Natural killer cell (primary cell): ENCODE measurements around the gene GPNMB. TPM values are rescaled to one million over a fixed set of nuclear protein-coding genes. Genes with fewer than 3 reads are reported as not detected.

Source experiments
- ATAC-seq, 3 donors: fragments of 150-1000 bp in 2 of 3; fragments of 200-7000 bp in 1 of 3; cut with Tn5 transposase; 1 replicate in 1 of 3; 2 replicates in 2 of 3; pipeline ENCODE4 v1.10.0; 2021; ENCODE audit warnings: mild to moderate bottlenecking in 2 of 3, moderate library complexity in 2 of 3
- DNase-seq, 2 donors: peaks; one replicate each; pipeline versions ENCODE4 v3.0.0 to v3.0.0-alpha.2; 2013 to 2021; ENCODE audit warnings: mixed read lengths in 1 of 2
- H3K27ac ChIP-seq: one replicate; pipeline ENCODE4 v1.5.1; 2013; ENCODE audit warnings: mild to moderate bottlenecking, low read length
- H3K27me3 ChIP-seq: one replicate; pipeline ENCODE4 v1.6.1; 2013; ENCODE audit warnings: low read length; ENCODE audit not compliant: control insufficient read depth, insufficient read depth
- H3K36me3 ChIP-seq: one replicate; pipeline ENCODE4 v1.6.1; 2013; ENCODE audit warnings: low read length; ENCODE audit not compliant: control insufficient read depth, insufficient read depth
- H3K4me1 ChIP-seq: one replicate; pipeline ENCODE4 v1.6.1; 2013; ENCODE audit warnings: low read length; ENCODE audit not compliant: control insufficient read depth, insufficient read depth
- H3K4me3 ChIP-seq: one replicate; pipeline ENCODE4 v1.5.1; 2013; ENCODE audit warnings: low read length
- H3K9me3 ChIP-seq: one replicate; pipeline ENCODE4 v1.6.1; 2013; ENCODE audit warnings: low read length; ENCODE audit not compliant: control insufficient read depth, insufficient read depth
- H3K27ac Mint-ChIP-seq, 2 donors: one replicate each; pipeline ENCODE4 v1.8.0; 2022; ENCODE audit warnings: mild to moderate bottlenecking in 2 of 2, mixed read lengths in 2 of 2, moderate library complexity in 1 of 2
- H3K27me3 Mint-ChIP-seq, 2 donors: one replicate each; pipeline ENCODE4 v1.8.0; 2022; ENCODE audit warnings: low read depth in 2 of 2, mixed read lengths in 2 of 2
- H3K36me3 Mint-ChIP-seq: one replicate; pipeline ENCODE4 v1.8.0; 2022; ENCODE audit warnings: mixed read lengths
- H3K4me1 Mint-ChIP-seq, 2 donors: one replicate each; pipeline ENCODE4 v1.8.0; 2022; ENCODE audit warnings: mixed read lengths in 2 of 2
- H3K4me3 Mint-ChIP-seq: one replicate; pipeline ENCODE4 v1.8.0; 2022; ENCODE audit warnings: mild to moderate bottlenecking, moderate library complexity, mixed read lengths
- H3K9me3 Mint-ChIP-seq, 2 donors: one replicate each; pipeline ENCODE4 v1.8.0; 2022; ENCODE audit warnings: mixed read lengths in 2 of 2
- WGBS: methylation state at CpG from one replicate; pipeline ENCODE4 v1.1.7; 2013; ENCODE audit warnings: missing lambda C conversion rate; ENCODE audit not compliant: insufficient coverage; 5-methylcytosine and 5-hydroxymethylcytosine counted together
- intact Hi-C: fragments of 100-400 bp; cut with micrococcal nuclease; formaldehyde crosslinking; loops from one replicate; pipeline ENCODE4 v1.14.2; 2022
- total RNA-seq, 4 donors: library from RNA; stranded (reverse); fragments of 120-200 nt in 1 of 4; gene quantifications; one replicate each; pipeline versions ENCODE4 v1.2.3 to v1.2.4, GENCODE V29; 2013 to 2022
- TF ChIP-seq, protein P1 (sequence below): fragments of 200-600 bp; IDR thresholded peaks from one replicate; pipeline ENCODE4 v1.8.0; 2022; ENCODE audit warnings: antibody characterized with exemption

The GPNMB gene
- total RNA-seq, 3 donors from 2014 or later (not counting 1 experiment from before 2014, with no cell fraction given): not detected

DNA sequence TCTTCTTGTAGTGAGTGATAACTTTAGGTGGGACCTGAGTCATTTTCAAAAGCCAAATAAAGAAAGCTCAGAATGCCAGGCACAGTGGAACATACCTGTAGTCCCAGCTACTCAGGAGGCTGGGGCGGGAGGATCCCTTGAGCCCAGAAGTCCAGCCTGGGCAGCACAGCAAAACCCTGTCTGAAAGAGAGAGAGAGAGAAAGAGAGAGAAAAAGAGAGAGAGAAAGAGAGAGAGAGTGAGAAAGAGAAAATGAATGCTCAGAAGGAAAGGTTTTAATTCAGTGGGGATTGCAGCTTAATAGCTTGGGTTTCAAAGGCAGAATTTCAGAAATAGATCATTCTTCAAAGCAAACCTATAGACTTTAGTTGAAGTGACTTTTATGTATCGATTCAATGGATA lies 25.7 kb downstream of the GPNMB start:
- Mint-ChIP-seq H3K9me3 (no peaks in the 10 kb centered on the region), H3K4me1 (peaks cover 9 to 10% of the 10 kb centered on the region in 2 donors), H3K4me3 (no peak overlapping the region), H3K36me3 (no peaks in the 10 kb centered on the region), H3K27me3 (peaks cover 7 to 17% of the 10 kb centered on the region in 2 donors), H3K27ac (no peak overlapping the region)
- DNase-seq (no peak), ATAC-seq (no peak)
- intact Hi-C loops: loop anchor here (5.0 to 10.0 kb wide), 2 partner anchors 190 to 253 kb away; no protein-coding TSS in a partner anchor
- TF ChIP-seq, protein P1, sequence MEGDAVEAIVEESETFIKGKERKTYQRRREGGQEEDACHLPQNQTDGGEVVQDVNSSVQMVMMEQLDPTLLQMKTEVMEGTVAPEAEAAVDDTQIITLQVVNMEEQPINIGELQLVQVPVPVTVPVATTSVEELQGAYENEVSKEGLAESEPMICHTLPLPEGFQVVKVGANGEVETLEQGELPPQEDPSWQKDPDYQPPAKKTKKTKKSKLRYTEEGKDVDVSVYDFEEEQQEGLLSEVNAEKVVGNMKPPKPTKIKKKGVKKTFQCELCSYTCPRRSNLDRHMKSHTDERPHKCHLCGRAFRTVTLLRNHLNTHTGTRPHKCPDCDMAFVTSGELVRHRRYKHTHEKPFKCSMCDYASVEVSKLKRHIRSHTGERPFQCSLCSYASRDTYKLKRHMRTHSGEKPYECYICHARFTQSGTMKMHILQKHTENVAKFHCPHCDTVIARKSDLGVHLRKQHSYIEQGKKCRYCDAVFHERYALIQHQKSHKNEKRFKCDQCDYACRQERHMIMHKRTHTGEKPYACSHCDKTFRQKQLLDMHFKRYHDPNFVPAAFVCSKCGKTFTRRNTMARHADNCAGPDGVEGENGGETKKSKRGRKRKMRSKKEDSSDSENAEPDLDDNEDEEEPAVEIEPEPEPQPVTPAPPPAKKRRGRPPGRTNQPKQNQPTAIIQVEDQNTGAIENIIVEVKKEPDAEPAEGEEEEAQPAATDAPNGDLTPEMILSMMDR: no peak
- 95% methylated on average over 2 of the region's 2 CpGs for WGBS
- H3K4me1 ChIP-seq: peaks cover 7% of the 10 kb centered on the region
- H3K27me3 ChIP-seq: no peaks in the 10 kb centered on the region
- no peaks in the 10 kb centered on the region for H3K9me3 ChIP-seq
- H3K36me3 ChIP-seq: no peaks in the 10 kb centered on the region
- H3K4me3 ChIP-seq: no peak overlapping the region
- H3K27ac ChIP-seq: no peak overlapping the region

DNA sequence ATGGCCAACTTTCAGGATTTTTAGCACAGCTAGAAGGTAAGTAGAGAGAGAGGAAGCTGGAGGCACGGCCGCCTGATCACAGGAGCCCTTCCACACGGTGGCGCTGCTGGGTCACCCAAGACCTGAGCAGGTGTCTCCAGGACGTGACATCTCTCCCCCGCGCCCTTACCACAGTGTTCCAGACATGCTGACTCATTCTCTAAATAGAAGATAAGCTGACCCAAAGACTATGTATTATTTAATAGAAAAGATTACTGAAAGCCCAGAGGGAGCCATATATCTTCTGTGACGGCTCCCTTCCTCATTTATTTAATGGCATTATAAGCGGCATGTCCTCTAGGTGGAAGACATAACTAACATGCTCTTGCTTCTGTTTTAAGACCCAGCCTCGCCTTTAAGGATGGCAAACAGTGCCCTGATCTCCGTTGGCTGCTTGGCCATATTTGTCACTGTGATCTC lies 26.6 kb downstream of the GPNMB start:
- peaks cover 9 to 10% of the 10 kb centered on the region in 2 donors for H3K4me1 Mint-ChIP-seq
- no peaks in the 10 kb centered on the region for H3K36me3 Mint-ChIP-seq
- peak; percentile 77 to 93 for DNase-seq
- peak overlapping the region; percentile 55 for H3K4me3 Mint-ChIP-seq
- WGBS: 1% methylated on average over 10 of the region's 11 CpGs
- TF ChIP-seq, protein P1: peak; percentile 87
- H3K27me3 Mint-ChIP-seq: peaks cover 7 to 17% of the 10 kb centered on the region in 2 donors
- intact Hi-C loops: loop anchor here (1.0 to 10.0 kb wide), 3 partner anchors 189 to 439 kb away; no protein-coding TSS in a partner anchor
- no peak overlapping the region for H3K4me3 ChIP-seq
- peak; percentile 95 to 98 (median 97) for ATAC-seq
- no peak overlapping the region for H3K27ac ChIP-seq
- peaks cover 7% of the 10 kb centered on the region for H3K4me1 ChIP-seq
- no peaks in the 10 kb centered on the region for H3K27me3 ChIP-seq
- no peaks in the 10 kb centered on the region for H3K36me3 ChIP-seq
- H3K9me3 ChIP-seq: no peaks in the 10 kb centered on the region
- no peaks in the 10 kb centered on the region for H3K9me3 Mint-ChIP-seq
- H3K27ac Mint-ChIP-seq: peak overlapping the region in 1 of 2 donors; percentile 7

DNA sequence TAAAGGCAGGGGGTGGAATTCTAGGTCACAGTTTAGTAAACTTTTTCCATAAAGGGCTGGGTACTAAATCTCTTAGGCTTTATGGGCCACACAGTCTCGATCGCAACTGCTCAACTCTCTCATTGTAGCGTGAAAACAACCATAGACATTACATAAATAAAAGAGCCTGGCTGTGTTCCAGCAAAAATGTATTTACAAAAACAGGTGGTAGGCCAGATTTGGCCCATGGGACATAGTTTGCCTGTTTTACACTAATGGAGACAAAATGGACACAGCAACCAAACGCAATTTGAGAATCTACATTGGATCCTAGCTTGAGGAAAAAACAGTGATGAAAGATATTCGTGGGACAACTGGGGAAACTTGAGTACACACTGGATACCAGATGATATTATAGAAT lies 29.3 kb downstream of the GPNMB start:
- no peaks in the 10 kb centered on the region for H3K9me3 ChIP-seq
- Mint-ChIP-seq H3K27ac (no peak overlapping the region), H3K27me3 (peaks cover 5 to 6% of the 10 kb centered on the region in 2 donors), H3K4me3 (no peak overlapping the region), H3K36me3 (no peaks in the 10 kb centered on the region), H3K4me1 (peaks cover 9 to 10% of the 10 kb centered on the region in 2 donors), H3K9me3 (no peaks in the 10 kb centered on the region)
- ATAC-seq (no peak), DNase-seq (no peak)
- no peak overlapping the region for H3K4me3 ChIP-seq
- H3K4me1 ChIP-seq: peaks cover 7% of the 10 kb centered on the region
- intact Hi-C loops: loop anchor here (10.0 kb wide), 1 partner anchor 249 kb away; no protein-coding TSS in a partner anchor
- TF ChIP-seq, protein P1: no peak
- H3K36me3 ChIP-seq: no peaks in the 10 kb centered on the region
- no peaks in the 10 kb centered on the region for H3K27me3 ChIP-seq
- 96% methylated on average over 5 of the region's 5 CpGs for WGBS
- H3K27ac ChIP-seq: no peak overlapping the region

DNA sequence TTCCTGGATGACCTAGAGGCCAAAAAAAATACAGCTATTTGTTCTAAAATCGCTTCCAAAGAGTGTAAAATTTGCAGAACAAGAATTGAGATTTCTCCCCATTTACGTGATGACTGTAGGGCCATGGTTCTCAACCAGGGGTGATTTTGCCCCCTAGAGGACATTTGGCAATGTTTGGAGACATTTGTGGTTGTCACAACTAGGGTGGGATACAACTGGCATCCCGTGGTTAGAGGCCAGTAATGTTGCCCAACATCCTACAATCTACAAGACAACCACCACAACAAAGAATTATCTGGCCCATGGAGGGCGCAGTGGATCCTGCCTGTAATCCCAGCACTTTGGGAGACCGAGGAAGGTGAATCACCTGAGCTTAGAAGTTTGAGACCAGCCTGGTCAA lies 29.8 kb downstream of the GPNMB start:
- Histone ChIP-seq H3K36me3 (no peaks in the 10 kb centered on the region), H3K9me3 (no peaks in the 10 kb centered on the region), H3K27me3 (no peaks in the 10 kb centered on the region), H3K27ac (no peak overlapping the region), H3K4me3 (no peak overlapping the region), H3K4me1 (peaks cover 7% of the 10 kb centered on the region)
- DNase-seq (no peak), ATAC-seq (no peak)
- 66% methylated on average over 5 of the region's 5 CpGs for WGBS
- peaks cover 5 to 6% of the 10 kb centered on the region in 2 donors for H3K27me3 Mint-ChIP-seq
- H3K27ac Mint-ChIP-seq: no peak overlapping the region
- peaks cover 9 to 10% of the 10 kb centered on the region in 2 donors for H3K4me1 Mint-ChIP-seq
- TF ChIP-seq, protein P1: no peak
- H3K36me3 Mint-ChIP-seq: no peaks in the 10 kb centered on the region
- no peaks in the 10 kb centered on the region for H3K9me3 Mint-ChIP-seq
- intact Hi-C loops: loop anchor here (10.0 kb wide), 1 partner anchor 248 kb away; no protein-coding TSS in a partner anchor
- no peak overlapping the region for H3K4me3 Mint-ChIP-seq
